Erythroblast (primary cell): ENCODE measurements around the gene HLA-DOB.

Experiments used
- GATA1 ChIP-seq: IDR thresholded peaks from 2 replicates; pipeline ENCODE4 v1.6.1; 2011; ENCODE audit warnings: low read depth, mild to moderate bottlenecking, control low read depth, low read length, moderate library complexity
- POLR2A ChIP-seq: IDR thresholded peaks from 2 replicates; pipeline ENCODE4 v1.6.1; 2011; ENCODE audit warnings: mild to moderate bottlenecking, low read length

- TF ChIP-seq POLR2A = no peak
- TF ChIP-seq GATA1 = no peak
Observed at GRCh38 chr6:32842690-32843089, 25.9 kb upstream of the HLA-DOB start.
